PC-9 (cell line): ENCODE measurements around the gene CCDC141.

Experiments used
- CTCF ChIP-seq: fragments of 200-600 bp; sonication (generic); conservative IDR thresholded peaks from 2 replicates; pipeline ENCODE4 v1.6.1; 2017; ENCODE audit warnings: mixed run types, antibody characterized with exemption, mild to moderate bottlenecking, moderate library complexity
- EZH2 ChIP-seq: fragments of 200-600 bp; sonication (generic); IDR thresholded peaks from 2 replicates; pipeline ENCODE4 v1.8.0; 2017; ENCODE audit warnings: antibody characterized with exemption, low read depth

- no peak for TF ChIP-seq CTCF
- no peak for TF ChIP-seq EZH2
Observed at GRCh38 chr2:178874529-178875240, 175.3 kb downstream of the CCDC141 start.
